Right forelimb (tissue), 1 donor: ENCODE results near the gene ACSL3.
"Not testable (repeated sequence)": the region's sequence is repeated elsewhere in the genome, so short reads cannot be mapped to it uniquely, and the experiment has no call there.

ENCODE experiments used
- DNase-seq: peaks from one replicate; pipeline ENCODE4 v3.0.0-alpha.2; 2018

Gene ACSL3

GRCh38 chr2:222860740-222861410 is at the start of gene ACSL3:
Gene ACSL3 (plus strand): TSS chr2:222861036. CDS start chr2:222908773, 47,737 bp downstream.
- DNase-seq, result peak; percentile 97

GRCh38 chr2:222811828-222812227 is 49.0 kb upstream of the ACSL3 start:
- DNase-seq, result no peak

GRCh38 chr2:222813177-222813843 is 47.5 kb upstream of the ACSL3 start:
- no peak for DNase-seq

DNA sequence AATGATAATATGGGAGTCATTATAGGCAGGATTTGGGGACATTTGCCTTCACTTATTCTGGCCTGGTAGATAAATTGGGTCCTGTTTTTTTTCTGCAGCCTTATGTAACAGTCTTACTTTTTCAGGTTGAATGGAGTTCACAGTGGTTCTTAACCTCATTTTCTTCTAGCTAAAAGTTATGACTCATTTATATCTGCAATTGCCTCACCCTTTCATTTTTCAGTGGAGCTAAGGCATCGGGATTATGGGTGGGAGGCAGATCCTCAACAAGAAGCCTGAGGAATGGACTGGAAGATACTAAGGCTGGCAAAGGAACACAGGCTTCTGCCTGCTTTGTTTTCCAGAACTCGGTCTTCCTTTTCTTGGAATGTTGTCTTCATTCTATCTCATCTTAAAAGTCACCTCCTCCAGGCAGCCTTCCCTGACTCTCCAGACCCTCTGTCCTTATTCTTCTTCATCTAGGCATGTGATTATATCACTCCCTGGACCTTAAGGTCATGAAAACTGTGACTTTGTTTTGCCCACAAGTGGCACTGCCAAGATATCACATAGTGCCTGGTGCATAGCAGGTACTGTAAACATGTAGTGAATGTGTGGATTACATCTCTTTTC is 41.0 kb upstream of the ACSL3 start:
- DNase-seq, result no peak

- no peak for DNase-seq
These were observed 37.5 kb upstream of the ACSL3 start for GRCh38 chr2:222823183-222823930.

DNA sequence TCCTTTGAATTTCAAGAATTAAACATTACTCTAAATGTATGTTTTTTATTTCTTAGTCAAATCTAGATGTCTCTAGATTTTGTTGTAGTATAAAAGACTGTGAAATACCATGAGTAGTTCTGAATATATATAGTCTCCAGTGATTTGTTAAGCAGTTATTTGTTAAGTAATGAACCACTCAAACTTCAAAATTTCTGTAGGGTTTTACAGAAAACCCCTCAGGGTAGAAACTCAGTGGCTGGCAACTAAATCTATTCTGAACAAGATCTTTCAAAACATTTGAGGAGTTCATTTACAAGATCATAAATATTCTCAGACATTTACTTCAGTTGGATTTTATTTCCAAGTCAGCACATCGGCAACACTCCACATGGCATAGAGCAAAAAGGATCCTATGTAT is 35.8 kb upstream of the ACSL3 start:
- DNase-seq, result no peak

DNA sequence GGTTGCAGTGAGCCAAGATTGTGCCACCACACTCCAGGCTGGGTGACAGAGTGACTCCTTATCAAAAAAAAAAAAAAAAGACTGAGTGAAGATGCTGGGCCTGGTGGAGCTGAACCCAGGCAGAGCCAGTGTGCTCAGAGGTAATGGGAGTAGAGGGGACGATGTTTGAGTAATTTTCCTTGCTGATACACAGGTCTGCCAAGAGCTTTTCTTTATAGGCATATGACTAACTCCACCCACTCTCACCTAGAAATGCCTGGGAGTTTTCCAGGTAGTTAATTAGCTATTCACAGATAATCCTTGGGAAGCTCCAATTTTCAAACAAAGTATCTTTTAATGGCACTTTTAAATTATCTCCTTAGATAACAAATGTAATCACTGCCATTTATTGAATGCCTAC is 33.4 kb upstream of the ACSL3 start:
- DNase-seq, result no peak

DNA sequence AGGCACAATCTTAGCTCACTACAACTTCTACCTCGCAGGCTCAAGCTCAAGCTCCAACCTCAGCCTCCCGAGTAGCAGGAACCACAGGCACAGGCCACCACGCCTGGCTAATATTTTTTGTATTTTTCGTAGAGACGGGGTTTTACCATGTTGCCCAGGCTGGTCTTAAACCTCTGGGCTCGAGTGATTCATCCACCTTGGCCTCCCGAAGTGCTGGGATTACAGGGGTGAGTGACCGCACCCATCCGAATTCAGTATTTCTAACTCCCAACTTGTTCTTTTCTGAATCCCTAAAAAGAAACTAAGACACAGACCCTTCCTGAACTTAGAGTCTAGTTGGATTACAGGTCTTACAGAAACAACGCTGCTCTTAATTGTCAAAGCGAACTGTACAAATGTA is 32.3 kb upstream of the ACSL3 start:
- no peak for DNase-seq

GRCh38 chr2:222830164-222830563 is 30.7 kb upstream of the ACSL3 start:
- no peak for DNase-seq

GRCh38 chr2:222833410-222833809 is 27.4 kb upstream of the ACSL3 start:
- no peak for DNase-seq

GRCh38 chr2:222835143-222835822 is 25.6 kb upstream of the ACSL3 start:
- no peak for DNase-seq

- DNase-seq, result no peak
These were observed 25.0 kb upstream of the ACSL3 start for GRCh38 chr2:222835823-222836151.

DNA sequence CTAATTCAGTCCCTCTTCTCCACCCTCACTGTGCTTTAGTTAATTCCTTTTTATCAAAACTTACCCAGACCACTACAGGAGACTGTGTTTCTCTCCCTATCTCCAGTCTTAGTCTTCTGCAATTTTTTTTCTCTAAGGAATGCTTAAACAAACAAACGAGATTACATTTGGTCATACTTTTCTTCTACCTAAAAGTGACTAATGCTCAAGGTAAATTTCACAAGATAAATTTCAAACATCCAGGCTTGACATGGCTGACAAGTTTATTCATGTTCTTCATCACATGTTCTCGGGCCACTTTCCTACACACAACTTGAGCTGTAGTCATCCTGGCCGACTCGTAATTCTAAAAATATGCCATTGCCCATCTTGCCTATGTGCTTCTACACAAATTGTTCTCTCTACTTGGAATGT is 23.2 kb upstream of the ACSL3 start:
- DNase-seq, result no peak

GRCh38 chr2:222840060-222840802 is 20.6 kb upstream of the ACSL3 start:
- no peak for DNase-seq

GRCh38 chr2:222842491-222843174 is 18.2 kb upstream of the ACSL3 start:
- no peak for DNase-seq

- DNase-seq, result no peak
These were observed 16.5 kb upstream of the ACSL3 start for GRCh38 chr2:222844323-222844722.

- DNase-seq, result not testable (repeated sequence)
These were observed 15.5 kb upstream of the ACSL3 start for GRCh38 chr2:222845314-222845713.

GRCh38 chr2:222846003-222846402 is 14.8 kb upstream of the ACSL3 start:
- no peak for DNase-seq

DNA sequence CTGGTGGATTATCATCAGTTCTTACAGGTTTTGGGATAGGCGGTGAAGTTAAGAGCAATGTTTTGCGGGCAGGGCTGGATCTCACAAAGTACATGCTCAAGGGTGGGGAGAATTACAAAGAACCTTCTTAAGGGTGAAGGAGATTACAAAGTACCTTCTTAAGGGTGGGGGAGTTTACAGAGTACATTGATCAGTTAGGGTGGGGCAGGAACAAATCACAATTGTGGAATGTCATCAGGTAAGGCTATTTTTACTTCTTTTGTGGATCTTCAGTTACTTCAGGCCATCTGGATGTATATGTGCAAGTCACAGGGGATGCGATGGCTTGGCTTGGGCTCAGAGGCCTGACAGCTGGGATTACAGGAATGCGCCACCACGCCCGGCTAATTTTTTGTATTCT is 12.8 kb upstream of the ACSL3 start:
- not testable (repeated sequence) for DNase-seq

GRCh38 chr2:222848862-222849261 is 12.0 kb upstream of the ACSL3 start:
- DNase-seq, result no peak

GRCh38 chr2:222851956-222852617 is 8.7 kb upstream of the ACSL3 start:
- DNase-seq, result no peak
